Forelimb muscle (tissue), 1 donor: ENCODE data around the gene SNCG. TPM values are rescaled to one million over a fixed set of nuclear protein-coding genes. Genes with fewer than 3 reads are reported as not detected.

Experiments used
- DNase-seq: peaks from one replicate; pipeline ENCODE4 v3.0.0-alpha.2; 2013; ENCODE audit warnings: low read depth
- polyA plus RNA-seq: library from polyadenylated mRNA; unstranded; fragments of 120-200 nt; gene quantifications from one replicate; pipeline ENCODE4 v1.2.1, GENCODE V29; 2013; ENCODE audit not compliant: insufficient read length

The SNCG gene
- polyA plus RNA-seq, 1 donor: 4.6 TPM

DNA sequence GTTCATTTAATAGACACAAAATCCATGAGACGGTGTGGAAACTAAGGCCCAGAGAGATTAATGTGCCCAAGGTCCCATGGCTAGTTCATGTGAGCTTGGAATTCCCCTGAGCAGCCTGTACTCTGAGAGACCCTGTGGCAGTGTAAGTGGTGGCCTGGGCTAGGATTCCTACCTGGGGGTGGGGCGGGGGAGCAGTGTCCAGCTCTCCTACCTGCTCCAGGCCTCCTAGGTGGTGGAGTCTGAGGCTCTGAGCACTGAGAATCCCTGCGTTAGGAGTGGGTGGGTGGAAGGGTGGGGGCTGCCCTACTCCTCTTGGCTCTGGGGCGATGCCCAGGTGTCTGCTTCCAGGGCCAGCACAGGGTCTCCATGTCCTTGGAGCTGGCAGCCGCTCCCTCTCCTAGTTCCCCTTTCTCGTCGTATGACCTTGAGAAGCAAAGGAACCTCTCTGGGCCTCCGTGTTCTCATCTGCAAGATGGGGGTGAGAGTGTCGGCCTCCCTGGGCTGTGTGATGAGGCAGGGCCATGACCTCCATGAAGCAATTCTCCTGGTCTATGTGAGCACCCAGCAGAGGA, 2.5 kb downstream of the SNCG start:
- DNase-seq: no peak

- DNase-seq: no peak
Observed at GRCh38 chr10:86961481-86962091, 3.2 kb downstream of the SNCG start.

DNA sequence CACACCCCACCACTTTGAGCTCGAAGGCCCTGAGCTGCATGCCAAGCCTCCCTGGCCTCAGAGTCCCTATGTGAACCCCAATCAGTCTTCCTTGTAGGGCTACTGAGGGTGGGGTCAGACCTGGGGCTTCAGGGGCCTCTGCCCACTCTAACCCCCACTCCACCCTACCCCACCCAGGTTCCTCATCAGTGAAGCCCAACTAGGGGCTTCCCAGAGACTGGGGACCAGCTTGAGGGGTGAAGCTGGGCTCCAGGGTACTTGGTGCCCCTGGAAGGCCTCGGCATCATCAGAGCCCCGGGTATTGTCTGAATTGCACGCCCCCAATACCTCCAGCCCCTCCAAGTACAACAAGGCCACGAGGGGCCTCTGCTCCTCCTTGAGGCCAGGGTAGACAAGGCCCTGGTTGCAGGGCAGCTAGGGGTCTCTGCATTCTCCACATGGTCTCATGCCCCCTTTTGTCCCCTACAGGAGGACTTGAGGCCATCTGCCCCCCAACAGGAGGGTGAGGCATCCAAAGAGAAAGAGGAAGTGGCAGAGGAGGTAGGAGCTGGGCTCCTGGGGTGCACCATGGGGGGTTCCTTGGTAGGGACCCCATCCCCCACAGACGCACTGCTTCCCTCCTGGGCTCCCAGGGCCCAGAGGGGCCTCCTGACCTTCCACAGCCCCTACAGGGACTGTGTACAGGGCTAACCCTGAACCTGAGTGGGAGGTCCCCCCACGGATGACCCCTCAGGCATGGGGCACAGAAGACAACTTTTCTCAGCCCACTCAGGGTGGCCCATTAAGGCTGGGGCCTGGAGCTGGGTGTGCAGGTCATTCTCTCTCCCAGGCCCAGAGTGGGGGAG, 4.0 kb downstream of the SNCG start:
- no peak for DNase-seq

- no peak for DNase-seq
Observed at GRCh38 chr10:86962981-86963310, 4.5 kb downstream of the SNCG start.

GRCh38 chr10:86963341-86963919, 5.0 kb downstream of the SNCG start:
- no peak for DNase-seq

- DNase-seq: no peak
Observed at GRCh38 chr10:86964061-86964846, 5.9 kb downstream of the SNCG start.

- DNase-seq: no peak
Observed at GRCh38 chr10:86964847-86965190, 6.4 kb downstream of the SNCG start.

GRCh38 chr10:86965986-86966654, 7.7 kb downstream of the SNCG start:
- DNase-seq: no peak

- DNase-seq: no peak
Observed at GRCh38 chr10:86967481-86967941, 9.1 kb downstream of the SNCG start.

DNA sequence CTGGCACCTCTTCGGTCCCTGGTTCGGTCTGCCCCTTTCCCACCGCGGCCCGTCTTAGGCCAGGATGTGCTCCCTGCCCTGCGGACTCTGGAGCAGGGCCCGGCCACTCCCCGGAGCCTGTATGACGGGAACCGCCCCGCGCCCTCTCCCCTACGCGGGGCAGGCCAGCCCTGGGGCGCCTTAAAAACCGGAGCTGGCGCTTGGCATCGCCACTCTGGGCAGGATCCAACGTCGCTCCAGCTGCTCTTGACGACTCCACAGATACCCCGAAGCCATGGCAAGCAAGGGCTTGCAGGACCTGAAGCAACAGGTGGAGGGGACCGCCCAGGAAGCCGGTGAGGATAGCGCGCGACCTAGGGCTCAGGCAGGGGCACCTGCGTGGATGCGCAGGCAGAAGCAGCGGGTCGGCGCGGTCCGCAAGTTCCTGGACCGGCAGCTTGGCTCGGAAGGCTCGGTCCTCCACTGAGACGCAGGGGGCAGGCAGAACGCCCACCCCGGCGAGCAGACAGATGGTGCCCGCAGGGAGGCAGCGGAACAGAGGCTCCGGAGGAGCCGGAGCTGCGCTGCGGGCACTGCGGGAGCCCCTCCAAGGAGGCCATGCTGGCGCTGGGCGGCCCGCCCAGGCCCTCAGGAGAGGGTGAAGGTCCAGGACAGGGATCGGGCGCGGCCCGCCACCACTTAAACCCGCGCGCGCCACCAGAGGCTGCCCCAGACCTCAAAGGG, 10.0 kb downstream of the SNCG start, which contains the start of gene ADIRF:
ADIRF (plus strand) TSS at position 212 of the 723 bp plus-strand sequence; CDS start at position 275, 63 bp downstream.
- DNase-seq: no peak

DNA sequence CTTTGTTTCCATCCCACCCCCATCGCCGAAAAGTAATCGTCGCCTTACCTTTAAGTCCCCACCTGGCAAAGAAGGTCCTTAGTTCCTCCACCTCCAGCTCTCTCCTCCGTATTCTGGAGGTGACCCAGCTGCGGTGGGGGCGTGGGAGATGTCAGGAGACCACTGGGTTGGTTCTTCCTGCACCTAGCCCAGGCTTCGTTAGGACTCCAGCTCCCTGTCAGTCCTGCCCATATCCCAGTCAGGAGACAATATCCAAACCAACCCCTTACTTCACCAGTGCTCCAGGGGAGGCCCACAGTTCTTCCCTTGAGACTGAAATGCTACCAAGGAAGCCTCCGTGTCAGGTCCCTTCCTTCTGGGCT, 10.6 kb downstream of the SNCG start:
- DNase-seq: no peak

- DNase-seq: no peak
Observed at GRCh38 chr10:86969421-86970041, 11.1 kb downstream of the SNCG start.

- no peak for DNase-seq
Observed at GRCh38 chr10:86970162-86970981, 12.0 kb downstream of the SNCG start.

DNA sequence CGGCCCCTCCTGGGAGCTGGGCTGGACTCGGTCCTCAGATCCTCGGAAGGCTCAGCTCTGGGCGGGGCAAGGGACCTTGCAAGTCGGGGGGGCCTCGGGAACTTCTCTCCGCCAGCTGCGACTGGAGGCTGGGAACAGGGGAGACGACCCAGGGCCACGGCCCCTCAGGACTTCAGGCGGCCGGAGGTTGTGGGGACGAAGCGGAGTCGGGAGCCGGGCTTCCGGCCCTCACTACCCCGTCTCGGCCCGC, 12.5 kb downstream of the SNCG start:
- no peak for DNase-seq

GRCh38 chr10:86971232-86971991, 13.0 kb downstream of the SNCG start:
- no peak for DNase-seq

DNA sequence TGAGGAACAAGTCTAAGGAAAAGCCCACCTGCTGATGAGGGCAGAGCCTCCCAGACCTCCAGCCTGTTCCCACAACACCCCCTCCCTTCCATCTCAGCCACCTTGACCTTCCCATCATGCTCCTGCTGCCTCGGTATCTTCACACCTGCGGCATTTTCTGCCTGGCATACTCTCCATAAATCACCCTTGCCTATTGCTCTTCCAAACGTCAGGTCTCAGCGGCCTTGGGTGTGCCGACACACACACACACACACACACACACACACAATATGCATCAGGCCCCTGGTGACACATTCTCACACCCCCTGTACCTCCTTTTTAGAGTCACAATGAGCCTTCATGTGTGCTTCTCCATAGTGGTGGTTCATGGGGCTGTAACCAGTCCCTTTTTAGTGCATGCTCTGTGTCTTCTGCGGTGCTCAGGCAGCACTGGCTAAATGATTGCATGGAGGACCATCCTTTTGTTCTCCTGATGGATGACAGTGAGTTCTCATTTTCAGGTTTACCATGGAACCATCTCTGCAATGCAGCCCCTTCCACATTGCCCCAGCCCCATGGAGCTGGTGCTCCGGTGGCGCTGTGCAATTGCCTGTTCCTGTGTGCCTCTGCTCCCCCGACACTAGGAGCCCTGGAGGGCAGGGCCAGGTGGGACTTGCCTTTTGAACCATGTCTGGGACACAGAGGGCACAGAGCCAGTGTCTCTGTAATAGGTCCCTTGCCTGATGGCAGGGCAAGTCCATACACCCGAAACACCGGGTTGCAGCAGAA, 14.4 kb downstream of the SNCG start:
- DNase-seq: no peak

GRCh38 chr10:86974484-86974883, 16.1 kb downstream of the SNCG start:
- DNase-seq: no peak
